DMS 273 treated with DMSO at 0.1 percent for 48 hours (cell line): ENCODE results near the gene TNNI3.
"Not testable (repeated sequence)": the region's sequence is repeated elsewhere in the genome, so short reads cannot be mapped to it uniquely, and the experiment has no call there.

Experiments
- DNase-seq: peaks from one replicate; lab custom pipeline; 2025; lab: John Stamatoyannopoulos, UW

The TNNI3 gene

GRCh38 chr19:55157064-55157908 is at the start of gene TNNI3:
TSS of gene TNNI3 (minus strand) at chr19:55157732. CDS start at chr19:55157589, 143 bp downstream.
- DNase-seq = no peak

- DNase-seq = no peak
Observed at GRCh38 chr19:55206664-55207500, 49.4 kb upstream of the TNNI3 start.

GRCh38 chr19:55202199-55202598 is 44.7 kb upstream of the TNNI3 start:
- not testable (repeated sequence) for DNase-seq

GRCh38 chr19:55199620-55200204 is 42.2 kb upstream of the TNNI3 start:
- no peak for DNase-seq

- no peak for DNase-seq
Observed at GRCh38 chr19:55198651-55199050, 41.1 kb upstream of the TNNI3 start.

- no peak for DNase-seq
Observed at GRCh38 chr19:55197528-55197927, 40.0 kb upstream of the TNNI3 start.

GRCh38 chr19:55196803-55197202 is 39.3 kb upstream of the TNNI3 start:
- DNase-seq = no peak

GRCh38 chr19:55193481-55193880 is 35.9 kb upstream of the TNNI3 start:
- DNase-seq = no peak

- no peak for DNase-seq
Observed at GRCh38 chr19:55189403-55189835, 31.9 kb upstream of the TNNI3 start.

- DNase-seq = no peak
Observed at GRCh38 chr19:55188625-55189024, 31.1 kb upstream of the TNNI3 start.

- no peak for DNase-seq
Observed at GRCh38 chr19:55186080-55186479, 28.5 kb upstream of the TNNI3 start.

GRCh38 chr19:55181740-55182139 is 24.2 kb upstream of the TNNI3 start:
- no peak for DNase-seq

GRCh38 chr19:55179606-55180484 is 22.3 kb upstream of the TNNI3 start, which contains the start of gene SYT5:
TSS of gene SYT5 (minus strand) at chr19:55180289. CDS start at chr19:55179041, 1,248 bp downstream.
- no peak for DNase-seq

GRCh38 chr19:55178781-55179599 is 21.5 kb upstream of the TNNI3 start:
- DNase-seq = peak; percentile 71

GRCh38 chr19:55176076-55176475 is 18.5 kb upstream of the TNNI3 start:
- DNase-seq = no peak

- no peak for DNase-seq
Observed at GRCh38 chr19:55175117-55175867, 17.8 kb upstream of the TNNI3 start.

- no peak for DNase-seq
Observed at GRCh38 chr19:55174425-55175116, 17.0 kb upstream of the TNNI3 start.

GRCh38 chr19:55173714-55174409 is 16.3 kb upstream of the TNNI3 start:
- no peak for DNase-seq
